Measurements from ENCODE around the gene GALR2. TPM values are rescaled to one million over a fixed set of nuclear protein-coding genes. Genes with fewer than 3 reads are reported as not detected.
"Not testable (repeated sequence)": the region's sequence is repeated elsewhere in the genome, so short reads cannot be mapped to it uniquely, and the experiment has no call there.

Gene GALR2
- total and polyA plus RNA-seq, 2 experiments from 2014 or later = 0.55 TPM; not detected in 1

GRCh38 chr17:76076765-76077583 lies 2.4 kb downstream of the GALR2 start:
- Histone ChIP-seq H3K4me1 (ENCODE audit: low read depth) (peaks cover 29% of the 10 kb centered on the region), H3K9me3 (ENCODE audit: low read depth) (no peaks in the 10 kb centered on the region), H3K27me3 (peaks cover 54% of the 10 kb centered on the region), H3K27ac (no peak overlapping the region), H3K4me3 (no peak overlapping the region), H3K36me3 (no peaks in the 10 kb centered on the region)
- no peak for DNase-seq (ENCODE audit: low read depth in 1 of 2, low spot score in 1 of 2)
- TF ChIP-seq, protein P1, sequence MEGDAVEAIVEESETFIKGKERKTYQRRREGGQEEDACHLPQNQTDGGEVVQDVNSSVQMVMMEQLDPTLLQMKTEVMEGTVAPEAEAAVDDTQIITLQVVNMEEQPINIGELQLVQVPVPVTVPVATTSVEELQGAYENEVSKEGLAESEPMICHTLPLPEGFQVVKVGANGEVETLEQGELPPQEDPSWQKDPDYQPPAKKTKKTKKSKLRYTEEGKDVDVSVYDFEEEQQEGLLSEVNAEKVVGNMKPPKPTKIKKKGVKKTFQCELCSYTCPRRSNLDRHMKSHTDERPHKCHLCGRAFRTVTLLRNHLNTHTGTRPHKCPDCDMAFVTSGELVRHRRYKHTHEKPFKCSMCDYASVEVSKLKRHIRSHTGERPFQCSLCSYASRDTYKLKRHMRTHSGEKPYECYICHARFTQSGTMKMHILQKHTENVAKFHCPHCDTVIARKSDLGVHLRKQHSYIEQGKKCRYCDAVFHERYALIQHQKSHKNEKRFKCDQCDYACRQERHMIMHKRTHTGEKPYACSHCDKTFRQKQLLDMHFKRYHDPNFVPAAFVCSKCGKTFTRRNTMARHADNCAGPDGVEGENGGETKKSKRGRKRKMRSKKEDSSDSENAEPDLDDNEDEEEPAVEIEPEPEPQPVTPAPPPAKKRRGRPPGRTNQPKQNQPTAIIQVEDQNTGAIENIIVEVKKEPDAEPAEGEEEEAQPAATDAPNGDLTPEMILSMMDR (IDR thresholded peaks at IDR 0.05; ENCODE audit: low read depth, low read length) = no peak

DNA sequence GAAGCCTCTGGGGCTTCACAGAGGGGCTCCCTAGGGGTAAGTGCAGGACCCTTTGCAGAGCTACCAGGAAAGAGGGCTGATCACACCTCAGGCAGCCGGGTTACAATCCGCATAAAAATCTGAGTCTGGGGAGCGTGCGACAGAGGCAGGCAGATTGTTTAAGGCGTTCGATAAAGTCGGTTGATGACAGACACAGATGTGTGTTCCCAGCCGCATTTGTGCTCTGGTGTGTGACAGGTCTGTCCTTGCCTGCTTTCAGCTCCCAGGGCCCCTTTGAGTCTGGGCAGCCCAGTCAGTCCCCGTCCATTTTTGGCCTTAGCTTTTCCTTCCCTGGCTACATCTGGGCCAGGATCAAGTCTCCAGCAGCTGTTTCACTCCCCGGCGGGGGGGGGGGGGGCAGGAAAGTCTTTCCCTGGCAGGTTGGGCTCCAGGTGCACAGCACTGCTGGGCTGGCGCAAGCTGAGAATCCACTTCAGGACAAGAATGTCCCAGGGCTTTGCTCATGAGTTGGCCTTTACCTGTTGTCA lies 3.1 kb downstream of the GALR2 start:
- DNase-seq (ENCODE audit: low read depth in 1 of 2, low spot score in 1 of 2) = no peak
- H3K4me3 ChIP-seq = no peak overlapping the region
- peaks cover 29% of the 10 kb centered on the region for H3K4me1 ChIP-seq (ENCODE audit: low read depth)
- H3K27ac ChIP-seq = no peak overlapping the region
- H3K9me3 ChIP-seq (ENCODE audit: low read depth) = no peaks in the 10 kb centered on the region
- TF ChIP-seq, protein P1 (IDR thresholded peaks at IDR 0.05; ENCODE audit: low read depth, low read length) = no peak
- no peaks in the 10 kb centered on the region for H3K36me3 ChIP-seq
- H3K27me3 ChIP-seq = peaks cover 54% of the 10 kb centered on the region

GRCh38 chr17:76078370-76078769 lies 3.8 kb downstream of the GALR2 start:
- peaks cover 29% of the 10 kb centered on the region for H3K4me1 ChIP-seq (ENCODE audit: low read depth)
- H3K4me3 ChIP-seq, H3K27ac ChIP-seq: not testable (repeated sequence)

DNA sequence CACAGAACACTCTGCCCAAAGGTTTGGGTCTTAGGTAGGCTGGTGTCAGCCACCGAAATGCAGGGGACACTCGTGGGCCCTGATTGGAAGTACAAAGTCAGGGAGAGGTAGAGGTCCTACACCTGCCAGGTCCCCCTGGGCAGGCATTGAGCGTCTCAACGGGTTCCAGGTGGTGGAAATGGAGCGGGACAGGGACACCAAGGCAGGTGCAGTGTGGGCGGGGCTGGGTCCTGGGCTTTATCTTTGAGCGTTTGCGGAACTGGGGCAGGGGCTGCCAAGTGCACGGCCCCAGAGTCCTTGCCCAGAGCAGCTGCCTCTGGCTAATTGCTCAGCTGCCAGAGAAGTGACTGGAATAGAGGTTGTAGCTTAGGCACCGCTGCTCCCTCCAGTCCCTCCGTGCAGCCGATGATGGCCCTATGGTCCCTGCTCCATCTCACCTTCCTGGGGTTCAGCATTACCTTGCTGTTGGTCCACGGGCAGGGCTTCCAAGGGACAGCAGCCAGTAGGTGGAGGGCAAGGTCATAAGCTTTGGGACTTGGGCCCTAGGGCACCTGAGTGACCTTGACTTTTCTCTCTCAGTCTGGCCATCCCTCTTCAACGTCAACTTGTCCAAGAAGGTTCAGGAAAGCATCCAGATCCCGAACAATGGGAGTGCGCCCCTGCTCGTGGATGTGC lies 4.4 kb downstream of the GALR2 start, which contains the start of gene ZACN:
TSS of gene ZACN (plus strand) at position 323 of the 675 bp plus-strand sequence. CDS start at position 406, 83 bp downstream.
- peaks cover 29% of the 10 kb centered on the region for H3K4me1 ChIP-seq (ENCODE audit: low read depth)

More at GRCh38 chr17:76078370-76078769, 3.8 kb downstream of the GALR2 start:
- not testable (repeated sequence) for DNase-seq (ENCODE audit: low read depth in 1 of 2, low spot score in 1 of 2); H3K9me3 ChIP-seq (ENCODE audit: low read depth); H3K36me3 ChIP-seq
- H3K27me3 ChIP-seq = peaks cover 53% of the 10 kb centered on the region

DNA sequence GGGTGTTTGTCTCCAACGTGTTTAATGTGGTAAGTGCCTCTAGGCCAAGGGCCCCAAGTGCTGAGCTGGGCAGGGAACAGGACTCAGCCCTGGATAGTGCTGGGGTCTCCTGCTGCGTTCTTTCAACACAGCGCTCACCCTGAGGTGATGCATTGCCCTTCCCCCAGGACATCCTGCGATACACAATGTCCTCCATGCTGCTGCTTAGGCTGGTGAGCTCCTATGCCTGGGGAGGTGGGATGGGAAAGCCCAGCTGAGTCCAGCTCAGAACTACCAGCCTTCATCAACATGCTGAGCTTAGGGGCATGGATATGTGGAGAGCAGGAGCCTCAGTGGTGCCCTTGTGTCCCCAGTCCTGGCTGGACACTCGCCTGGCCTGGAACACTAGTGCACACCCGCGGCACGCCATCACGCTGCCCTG lies 5.0 kb downstream of the GALR2 start:
- TF ChIP-seq, protein P1 (IDR thresholded peaks at IDR 0.05; ENCODE audit: low read depth, low read length) = no peak
- H3K4me3 ChIP-seq = no peak overlapping the region

More for the DNA sequence above, 4.4 kb downstream of the GALR2 start, which contains the start of gene ZACN:
- TF ChIP-seq, protein P1 (IDR thresholded peaks at IDR 0.05; ENCODE audit: low read depth, low read length) = no peak
- Histone ChIP-seq H3K9me3 (ENCODE audit: low read depth) (no peaks in the 10 kb centered on the region), H3K27ac (peak within 1 kb of the TSS; percentile 59), H3K36me3 (no peaks in the 10 kb centered on the region), H3K27me3 (peaks cover 47% of the 10 kb centered on the region), H3K4me3 (no peak within 1 kb of the TSS)
- DNase-seq (ENCODE audit: low read depth in 1 of 2, low spot score in 1 of 2) = no peak

More for the DNA sequence above, 5.0 kb downstream of the GALR2 start:
- DNase-seq (ENCODE audit: low read depth in 1 of 2, low spot score in 1 of 2) = no peak
- Histone ChIP-seq H3K36me3 (peaks cover 3% of the 10 kb centered on the region), H3K27ac (no peak overlapping the region), H3K27me3 (peaks cover 41% of the 10 kb centered on the region), H3K9me3 (ENCODE audit: low read depth) (no peaks in the 10 kb centered on the region), H3K4me1 (ENCODE audit: low read depth) (peaks cover 29% of the 10 kb centered on the region)

Data from cardiac muscle cell (in vitro differentiated cells and primary cell).